ENCODE data around the gene CDC42EP1.

Gene CDC42EP1

GRCh38 chr22:37561212-37562048 is 1.1 kb downstream of the CDC42EP1 start:
- DNase-seq, result peak; percentile 40

GRCh38 chr22:37562049-37562875 is 2.0 kb downstream of the CDC42EP1 start:
- no peak for DNase-seq

- no peak for DNase-seq
Observed at GRCh38 chr22:37563153-37564081, 3.1 kb downstream of the CDC42EP1 start.

GRCh38 chr22:37564111-37564711 is 3.9 kb downstream of the CDC42EP1 start:
- DNase-seq, result no peak

- no peak for DNase-seq
Observed at GRCh38 chr22:37565830-37566229, 5.5 kb downstream of the CDC42EP1 start.

GRCh38 chr22:37566329-37566837 is 6.1 kb downstream of the CDC42EP1 start:
- no peak for DNase-seq

- peak; percentile 64 for DNase-seq
Observed at GRCh38 chr22:37566903-37567798, 6.9 kb downstream of the CDC42EP1 start.

GRCh38 chr22:37568012-37568411 is 7.7 kb downstream of the CDC42EP1 start:
- no peak for DNase-seq

- no peak for DNase-seq
Observed at GRCh38 chr22:37568448-37569008, 8.2 kb downstream of the CDC42EP1 start.

- DNase-seq, result no peak
Observed at GRCh38 chr22:37569009-37569920, 9.0 kb downstream of the CDC42EP1 start.

- peak; percentile 28 for DNase-seq
Observed at GRCh38 chr22:37569921-37570660, 9.8 kb downstream of the CDC42EP1 start.

GRCh38 chr22:37570661-37570976 is 10.3 kb downstream of the CDC42EP1 start:
- DNase-seq, result no peak

- DNase-seq, result no peak
Observed at GRCh38 chr22:37571258-37571991, 11.1 kb downstream of the CDC42EP1 start.

GRCh38 chr22:37571992-37572373 is 11.7 kb downstream of the CDC42EP1 start:
- no peak for DNase-seq

- DNase-seq, result no peak
Observed at GRCh38 chr22:37575490-37576003, 15.3 kb downstream of the CDC42EP1 start.

- DNase-seq, result no peak
Observed at GRCh38 chr22:37578002-37578401, 17.7 kb downstream of the CDC42EP1 start.

- DNase-seq, result no peak
Observed at GRCh38 chr22:37581504-37581903, 21.2 kb downstream of the CDC42EP1 start.

GRCh38 chr22:37582526-37582925 is 22.2 kb downstream of the CDC42EP1 start:
- DNase-seq, result no peak
